NCI-H774 (cell line): ENCODE measurements around the gene NECTIN1.
A peak's percentile ranks its signal among the peaks of the same experiment; 100 is the strongest.

Experiments
- DNase-seq: peaks from one replicate; lab custom pipeline; 2025; lab: John Stamatoyannopoulos, UW

Gene NECTIN1

DNA sequence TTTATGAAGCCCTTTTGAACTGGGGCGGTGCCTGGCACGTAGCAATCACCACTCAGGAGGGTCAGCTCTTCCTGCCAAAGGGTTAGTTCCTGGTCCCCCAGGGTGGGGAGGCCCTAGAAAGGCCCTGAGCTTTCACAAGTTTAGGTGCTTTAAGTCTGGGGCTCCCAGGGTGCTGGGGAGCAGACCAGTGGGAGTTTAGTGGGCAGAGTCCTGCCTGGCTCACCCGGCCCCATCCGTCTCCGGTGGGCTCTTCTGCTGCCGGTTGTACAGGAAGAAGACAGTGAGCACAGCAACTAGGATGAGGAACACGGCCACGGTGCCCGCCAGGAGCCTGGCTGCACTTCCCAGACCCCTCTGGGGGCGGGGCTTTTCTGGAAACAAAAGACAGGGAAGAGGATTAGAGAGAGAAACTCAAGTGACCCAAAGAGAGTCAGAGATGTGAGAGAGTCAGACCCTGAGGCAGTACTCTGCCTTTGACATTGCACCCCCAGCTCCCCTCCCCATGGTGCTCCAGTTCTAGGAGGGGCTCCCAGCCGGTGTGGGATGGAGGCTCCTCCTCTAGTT lies 89.3 kb downstream of the NECTIN1 start:
- DNase-seq = no peak

DNA sequence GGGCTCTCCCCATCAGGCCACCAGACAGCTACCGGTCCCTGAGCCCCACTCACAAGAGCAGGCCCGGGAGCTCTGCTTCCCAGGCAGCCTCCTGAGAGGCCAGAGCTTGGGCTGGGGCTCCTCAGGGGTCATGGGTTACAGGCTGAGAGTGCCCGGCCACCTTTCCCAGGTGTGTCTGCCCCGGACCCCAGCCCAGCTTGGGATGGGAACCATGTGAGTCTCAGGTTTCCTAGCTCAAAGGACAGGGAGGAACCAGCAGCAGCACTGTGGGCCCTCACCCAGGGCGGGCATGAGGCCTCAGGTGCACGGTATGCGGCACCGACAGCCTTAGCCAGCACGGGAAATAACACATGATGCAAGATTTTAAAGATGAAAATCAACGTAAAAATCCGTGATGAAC lies 90.1 kb downstream of the NECTIN1 start:
- DNase-seq = no peak

DNA sequence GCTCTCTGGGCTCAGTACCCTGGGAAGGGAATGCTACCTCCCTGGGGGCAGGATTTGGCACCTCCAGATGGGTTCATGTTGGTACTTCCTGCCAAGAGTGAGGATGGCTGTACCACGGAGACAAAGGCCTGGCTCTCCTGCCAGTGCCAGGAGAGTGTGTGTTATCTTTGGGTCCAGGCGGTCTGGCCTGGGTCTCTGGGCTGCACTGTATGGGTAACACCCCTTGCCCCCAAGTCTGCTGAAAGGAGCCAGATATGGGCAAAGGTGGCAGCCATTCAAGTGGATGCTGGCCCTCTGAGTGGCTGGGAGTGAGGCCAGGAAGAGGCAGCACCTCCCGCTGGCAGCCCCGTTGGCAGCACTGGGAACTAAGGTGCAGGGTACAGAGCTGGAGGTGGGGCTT lies 91.5 kb downstream of the NECTIN1 start:
- DNase-seq = no peak

DNA sequence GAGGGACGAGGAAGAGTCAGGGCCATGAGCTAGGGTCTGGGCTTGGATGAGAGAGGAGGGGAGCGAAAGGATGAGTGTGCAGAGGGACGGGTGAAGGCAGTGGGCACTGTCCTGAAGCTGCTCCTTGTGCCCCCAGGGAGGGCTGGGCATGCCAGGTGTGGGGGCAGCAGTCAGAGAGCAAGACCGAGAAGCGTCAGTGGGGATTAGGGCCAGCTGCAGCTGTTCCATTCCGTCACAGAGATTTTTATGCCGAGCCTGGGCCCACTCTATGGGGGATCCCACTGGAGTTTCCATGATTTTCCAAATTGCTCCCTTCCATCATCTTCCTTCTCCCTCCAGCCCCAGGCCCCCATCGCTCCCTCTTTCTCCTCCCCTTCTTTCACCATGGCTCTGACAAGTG lies 93.2 kb downstream of the NECTIN1 start:
- no peak for DNase-seq

DNA sequence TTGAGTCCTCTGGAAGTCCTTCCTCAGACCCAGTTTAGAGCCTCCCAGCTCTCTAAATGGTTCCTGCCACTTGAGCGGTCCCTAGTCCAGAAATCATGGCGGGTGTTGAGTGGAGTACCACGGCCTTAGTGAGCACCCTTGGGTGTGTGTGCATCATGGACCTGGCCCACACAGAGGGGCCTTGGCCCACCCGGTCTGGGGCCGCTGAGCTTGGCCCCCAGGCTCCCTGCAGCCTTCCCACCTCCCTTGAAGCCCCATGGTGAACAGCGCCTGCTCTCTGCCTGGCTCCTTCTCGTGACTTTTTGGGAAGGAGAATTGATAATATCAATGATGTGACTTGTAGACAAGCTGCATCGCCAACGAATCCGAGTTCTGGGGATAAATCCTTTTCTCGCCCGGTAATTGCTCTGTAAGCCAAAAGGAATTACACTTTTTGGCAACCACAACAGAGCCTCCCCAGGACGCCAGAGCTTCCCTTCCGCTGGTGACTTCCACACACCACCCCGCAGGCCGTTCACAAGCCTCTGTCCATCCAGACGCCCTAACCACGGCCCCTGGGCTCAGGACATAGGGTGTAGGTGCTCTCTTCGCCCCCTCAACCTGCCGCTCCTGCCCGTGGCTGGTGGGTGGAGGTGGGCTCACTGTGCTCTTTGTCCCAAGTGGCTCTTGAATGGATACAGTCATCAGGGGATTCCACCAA lies 93.8 kb downstream of the NECTIN1 start:
- no peak for DNase-seq

DNA sequence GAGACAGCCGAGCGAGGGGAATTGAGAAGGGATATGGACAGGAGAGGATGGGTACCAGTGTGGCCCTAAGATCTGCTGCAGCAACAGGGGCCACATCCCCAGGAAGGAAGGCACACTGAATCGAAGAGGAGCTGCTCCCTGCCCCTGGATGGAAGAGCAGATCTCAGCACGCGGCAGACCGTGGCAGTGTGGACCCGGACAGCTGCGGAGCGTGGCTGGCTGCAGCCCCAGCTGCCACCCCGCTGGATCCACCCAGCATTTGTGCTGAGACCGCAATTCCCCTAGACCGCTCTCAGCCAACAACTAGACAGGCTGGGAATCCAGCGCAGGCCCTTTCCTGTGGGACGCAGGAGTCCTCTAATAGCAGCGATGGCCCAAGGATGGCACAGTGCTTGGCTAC lies 94.7 kb downstream of the NECTIN1 start:
- no peak for DNase-seq

DNA sequence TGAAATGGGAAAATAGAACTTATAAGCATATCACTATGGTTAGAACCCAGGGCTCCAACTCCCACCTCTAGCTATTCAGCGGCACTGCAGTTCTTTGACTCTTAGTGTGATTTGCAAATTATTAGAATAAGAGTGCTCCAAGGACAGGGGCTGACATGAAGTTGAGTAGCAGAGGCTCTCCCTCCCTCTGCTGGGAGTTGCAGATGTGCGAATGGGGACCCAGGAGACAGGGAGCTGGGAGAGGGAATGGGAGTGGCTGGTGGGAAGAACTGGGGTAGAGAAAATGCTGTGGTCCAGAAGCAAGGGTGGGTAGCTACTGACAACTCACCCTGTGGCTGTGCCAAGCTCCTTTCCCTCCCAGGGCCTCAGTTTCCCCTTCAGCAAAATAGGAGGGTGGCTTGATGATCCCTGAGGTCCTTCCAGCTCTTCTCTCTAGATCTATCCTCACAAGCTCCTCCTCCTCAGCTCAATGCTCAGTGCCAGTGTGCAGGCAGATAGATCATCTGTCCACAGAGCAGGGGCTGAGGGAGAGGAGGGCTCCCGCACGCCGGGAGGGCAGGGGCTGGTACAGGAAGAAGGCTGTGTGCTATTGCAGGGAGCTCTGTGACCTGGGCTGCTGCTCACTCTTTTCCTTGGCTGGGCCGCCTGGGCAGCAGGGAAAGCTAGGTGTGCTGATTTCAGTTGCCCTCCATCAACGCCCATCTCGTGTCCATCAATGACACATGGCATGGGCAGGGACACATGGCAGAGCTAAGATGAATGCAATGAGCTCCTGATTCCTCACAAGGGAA lies 99.0 kb downstream of the NECTIN1 start:
- no peak for DNase-seq

DNA sequence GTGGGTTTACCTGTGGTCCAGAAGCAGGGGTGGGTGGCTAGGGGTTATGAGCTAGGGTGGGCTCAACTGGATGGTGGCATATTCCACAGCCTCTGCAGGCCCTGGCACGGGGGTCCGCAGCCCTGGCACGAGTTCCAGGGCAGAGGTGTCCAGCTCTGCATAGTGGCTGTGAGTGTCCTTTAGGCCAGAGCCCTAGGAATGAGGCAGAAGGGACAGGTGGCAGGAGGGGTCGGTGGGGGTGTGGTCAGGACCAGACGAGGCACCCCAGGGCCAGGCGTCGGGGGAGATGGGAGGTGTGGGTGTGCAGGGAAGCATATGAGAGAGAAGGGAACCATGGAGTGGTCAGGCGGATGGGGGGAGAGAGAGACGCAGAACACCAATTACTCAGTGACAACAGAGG lies 99.9 kb downstream of the NECTIN1 start:
- no peak for DNase-seq

DNA sequence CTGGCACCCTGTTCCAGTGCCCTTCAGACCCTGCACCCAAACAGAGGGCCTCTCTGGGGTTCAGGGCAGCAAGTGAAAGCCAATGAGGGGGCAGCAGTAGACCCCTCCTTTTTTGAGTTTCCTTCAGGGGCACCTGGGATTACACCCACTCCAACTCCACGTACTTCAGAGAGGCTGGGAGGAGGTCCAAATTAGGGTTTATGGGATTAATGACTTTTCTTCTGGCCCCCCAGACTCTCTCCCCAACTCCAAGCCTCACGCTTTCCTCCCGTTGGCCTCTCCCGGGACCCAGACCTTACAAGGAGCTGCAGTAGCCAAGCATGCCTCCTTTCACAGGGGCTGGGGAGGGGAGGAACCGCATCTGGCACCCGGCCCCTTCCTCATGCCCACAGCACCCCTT lies 101.7 kb downstream of the NECTIN1 start:
- no peak for DNase-seq

DNA sequence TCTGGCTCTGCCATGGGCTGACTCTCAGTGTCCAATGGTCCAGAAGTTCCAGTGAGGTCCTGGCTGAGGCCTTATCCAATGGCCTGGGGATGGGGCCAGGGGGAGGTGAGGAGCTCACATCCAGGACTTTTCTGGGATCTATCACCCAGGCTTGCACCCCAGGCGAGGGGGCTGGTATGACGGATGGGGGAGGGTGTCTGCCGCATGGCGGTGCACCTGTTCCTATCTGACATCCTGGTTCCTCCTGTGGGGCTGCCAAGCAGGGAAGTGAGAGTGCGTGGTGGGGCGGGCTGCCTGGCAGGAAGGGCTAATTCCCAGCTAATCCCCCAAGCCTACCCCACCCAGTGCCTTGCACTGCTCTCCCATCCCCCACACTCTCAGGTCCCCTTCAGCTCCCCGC lies 102.1 kb downstream of the NECTIN1 start:
- DNase-seq = no peak

DNA sequence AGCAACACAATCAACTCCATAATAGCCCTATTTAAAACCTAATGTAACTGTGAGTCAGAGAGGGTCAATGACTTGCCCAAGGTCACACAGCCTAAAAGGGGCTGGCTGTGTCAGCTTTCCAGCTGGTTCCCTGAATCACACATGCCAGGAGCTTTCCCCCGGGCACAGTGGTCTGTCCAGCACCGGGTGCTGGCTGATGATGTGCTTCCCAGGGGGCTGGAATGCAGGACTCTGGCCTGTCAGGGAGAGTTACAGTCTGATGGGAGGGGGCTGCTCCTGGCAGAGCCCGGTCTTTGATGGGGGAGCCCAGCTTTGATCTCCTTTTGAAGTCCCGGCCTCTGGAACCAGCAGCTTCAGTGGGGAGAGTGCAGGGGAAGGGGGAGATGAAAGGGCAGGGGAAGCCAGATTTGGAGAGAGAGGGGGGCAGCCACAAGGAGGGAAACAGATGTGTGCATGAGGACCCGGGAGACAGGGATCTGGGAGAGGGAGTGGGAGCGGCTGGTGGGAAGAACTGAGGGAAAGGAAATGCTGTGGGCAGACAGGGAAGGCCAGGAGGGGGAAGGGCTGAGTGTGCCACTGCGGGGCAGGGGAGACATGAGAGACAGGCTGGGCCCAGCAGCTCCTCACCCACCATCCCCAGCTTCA lies 102.7 kb downstream of the NECTIN1 start:
- DNase-seq = no peak

DNA sequence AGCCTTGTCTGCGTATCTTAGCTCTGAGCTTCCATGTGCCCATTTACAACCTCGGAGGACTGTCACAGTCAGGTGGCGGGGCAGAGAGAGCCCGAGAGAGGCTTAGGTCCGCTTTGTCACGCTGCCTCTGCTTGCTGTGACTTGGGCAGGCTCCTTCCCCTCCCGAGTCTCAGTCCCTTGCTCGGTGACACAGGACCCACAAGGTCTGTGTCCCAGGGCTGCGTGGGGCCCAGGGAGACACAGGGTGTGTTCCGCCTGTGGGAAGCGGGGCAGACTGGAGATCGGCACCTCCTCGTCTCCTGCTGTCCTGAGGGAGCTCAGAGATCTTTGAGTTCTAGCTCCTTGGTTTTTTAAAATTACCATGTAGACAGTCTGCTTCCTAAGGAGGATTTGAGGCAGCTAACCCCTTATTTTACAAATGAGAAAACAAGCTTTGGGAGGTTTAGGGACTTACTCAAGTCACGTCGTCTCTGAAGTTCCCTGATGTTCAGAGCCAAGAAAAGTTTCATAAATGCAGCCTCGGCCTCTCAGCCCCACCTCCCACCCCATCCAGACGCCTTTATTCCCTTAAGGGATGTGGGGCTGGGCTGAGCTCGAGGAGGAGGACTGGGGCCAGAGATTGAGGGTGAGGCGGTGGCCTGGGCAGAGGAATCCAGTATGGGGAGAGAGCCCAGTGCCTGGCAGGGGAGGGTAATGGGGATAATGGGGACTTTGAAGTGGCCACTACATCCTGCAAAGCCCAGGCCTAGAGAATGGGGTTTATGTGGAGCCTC lies 103.6 kb downstream of the NECTIN1 start:
- DNase-seq = no peak

DNA sequence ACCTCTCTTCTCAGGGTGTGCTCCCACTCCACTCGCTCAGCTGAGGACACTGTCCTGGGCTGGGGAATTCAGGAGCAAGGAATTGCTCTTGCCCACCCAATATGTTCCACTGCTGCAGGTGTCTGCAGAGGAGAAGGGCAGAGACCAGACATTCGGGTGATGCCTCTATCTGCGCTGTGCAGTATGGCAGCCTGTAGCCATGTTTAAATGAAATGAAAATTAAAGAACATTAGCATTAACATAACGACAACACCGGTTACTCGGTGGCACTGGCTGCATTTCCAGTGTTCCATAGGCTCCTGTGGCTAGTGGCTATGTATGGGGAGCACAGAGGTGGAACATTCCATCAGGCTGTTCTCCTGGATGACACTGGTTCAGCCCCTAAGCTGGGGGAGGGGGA lies 104.4 kb downstream of the NECTIN1 start:
- DNase-seq = no peak

DNA sequence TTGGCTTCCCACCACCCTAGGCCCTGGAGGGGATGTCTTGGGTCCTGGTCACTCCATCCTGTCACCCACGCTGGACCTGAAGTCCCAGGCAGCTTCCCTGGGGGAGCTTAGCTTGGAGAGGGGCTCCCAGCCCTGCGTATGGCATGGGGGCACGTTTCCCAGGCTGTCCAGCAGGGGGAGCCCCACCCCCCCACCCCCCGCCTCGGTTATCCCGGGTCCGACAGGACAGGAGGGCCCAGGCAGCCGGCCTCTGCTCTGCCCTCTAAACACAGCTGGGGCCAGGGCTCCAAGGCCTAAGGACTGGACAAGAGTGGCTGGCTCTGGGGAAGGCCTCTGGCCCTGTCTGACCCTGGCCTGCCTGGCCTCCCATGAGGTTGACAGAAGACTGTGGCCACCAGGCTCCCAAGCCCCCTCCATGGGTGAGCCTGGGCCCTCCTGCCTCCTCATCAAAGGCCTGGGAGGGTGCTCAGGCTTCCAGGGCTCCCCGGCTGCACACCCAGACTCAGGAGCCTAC lies 104.8 kb downstream of the NECTIN1 start:
- DNase-seq = no peak

DNA sequence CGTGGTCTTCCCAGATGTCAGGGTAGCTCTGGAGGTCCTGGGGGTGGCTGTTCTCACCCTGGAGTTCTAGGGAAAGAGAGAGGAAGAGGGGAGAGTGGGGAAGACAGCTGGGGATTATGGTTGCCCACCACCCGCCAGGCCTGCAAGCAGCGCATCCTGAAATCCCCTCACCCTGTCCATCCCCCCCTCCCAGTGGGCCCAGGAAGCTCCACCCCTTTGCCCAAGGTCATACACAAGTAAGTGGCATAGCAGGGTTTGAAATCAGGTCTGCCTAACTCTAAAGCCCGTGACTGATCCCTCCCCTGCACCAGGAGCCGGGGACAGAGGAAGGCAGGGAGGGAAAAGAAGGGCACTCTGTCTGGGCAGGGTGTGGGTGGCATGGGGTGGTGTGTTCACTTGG lies 105.3 kb downstream of the NECTIN1 start:
- no peak for DNase-seq

DNA sequence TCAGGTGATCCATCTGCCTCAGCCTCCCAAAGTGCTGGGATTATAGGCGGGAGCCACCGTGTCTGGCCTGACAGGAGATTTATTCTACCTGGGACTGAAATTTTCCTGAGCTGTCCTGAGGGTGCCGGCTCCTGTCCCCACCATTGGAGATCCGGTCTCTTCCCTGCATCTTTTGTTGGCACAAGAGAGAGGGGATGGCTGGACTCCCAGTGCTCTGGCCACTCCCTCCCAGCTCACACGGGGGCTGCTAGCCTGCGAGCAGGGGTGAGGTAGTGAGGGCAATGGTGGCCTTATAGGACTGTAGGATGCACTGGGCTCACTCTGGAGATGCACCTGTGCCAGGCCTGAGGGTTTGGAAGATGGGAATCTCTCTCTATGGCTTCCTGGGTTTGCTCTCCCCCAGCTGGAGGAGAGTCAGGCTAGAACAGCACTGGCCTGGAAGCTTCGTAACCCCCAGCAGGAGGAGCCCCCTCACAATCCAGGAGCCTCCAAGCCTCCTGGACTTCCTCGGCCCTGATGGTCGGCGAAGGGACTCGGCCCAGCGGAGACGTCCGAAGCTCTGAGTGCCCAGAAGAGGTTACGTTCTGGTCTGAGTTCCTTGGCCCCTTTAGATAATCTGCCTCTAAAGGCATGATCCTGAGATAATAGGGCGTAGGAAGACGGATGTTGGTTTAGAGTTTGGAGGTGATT lies 106.4 kb downstream of the NECTIN1 start:
- DNase-seq = no peak

DNA sequence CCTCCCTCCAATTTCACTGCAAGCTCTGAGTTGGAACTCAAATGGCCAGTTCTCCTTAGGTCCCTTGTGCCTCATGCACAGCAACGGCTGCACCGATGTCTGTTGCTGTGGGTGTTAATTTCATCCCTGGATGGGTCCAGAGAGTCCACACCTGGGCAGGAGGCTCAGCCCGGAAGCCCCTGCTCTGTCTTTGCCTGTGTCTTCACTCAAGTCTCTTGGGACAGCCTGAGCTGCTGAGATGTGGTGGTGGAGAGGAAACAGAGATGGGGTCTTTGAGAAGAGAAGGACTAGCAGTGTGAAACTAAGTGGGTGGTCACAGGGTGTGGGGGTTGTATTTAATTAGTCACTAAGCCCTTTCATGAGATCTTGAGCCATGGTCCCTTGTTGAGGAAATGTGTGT lies 109.3 kb downstream of the NECTIN1 start:
- DNase-seq = no peak

DNA sequence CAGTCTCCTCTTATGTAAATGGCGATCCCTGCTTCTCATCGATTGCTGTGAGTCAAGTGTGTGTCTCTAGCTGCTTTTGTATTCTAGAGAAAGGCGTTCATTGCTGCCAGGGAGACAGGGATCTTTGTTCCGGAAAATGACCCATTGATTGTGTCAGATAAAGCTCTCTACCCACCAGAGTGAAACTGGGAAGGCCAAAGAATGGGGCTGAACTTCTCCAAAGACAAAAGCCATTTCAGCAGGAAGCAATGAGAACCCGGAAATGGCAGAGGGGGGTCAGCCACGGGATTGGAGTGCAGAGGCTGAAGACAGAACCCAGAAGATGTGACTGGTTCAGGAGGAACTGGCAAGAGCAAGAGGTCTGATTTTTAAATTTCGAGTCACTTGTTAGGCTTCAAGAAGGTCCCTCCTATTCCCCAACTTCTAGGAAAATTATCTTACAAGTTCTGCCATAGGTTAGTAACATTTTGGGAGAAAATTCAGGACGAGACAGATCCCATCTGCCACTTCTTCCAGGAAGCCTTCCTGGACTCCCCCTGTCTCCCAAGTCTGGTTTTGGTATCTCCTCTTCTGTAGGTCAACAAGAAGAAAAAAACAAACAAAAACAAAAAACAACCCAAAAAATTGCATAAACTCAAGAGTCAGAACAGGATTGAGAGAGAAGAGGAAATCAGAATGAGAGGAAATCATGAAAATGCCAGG lies 110.6 kb downstream of the NECTIN1 start:
- peak; percentile 7 for DNase-seq

DNA sequence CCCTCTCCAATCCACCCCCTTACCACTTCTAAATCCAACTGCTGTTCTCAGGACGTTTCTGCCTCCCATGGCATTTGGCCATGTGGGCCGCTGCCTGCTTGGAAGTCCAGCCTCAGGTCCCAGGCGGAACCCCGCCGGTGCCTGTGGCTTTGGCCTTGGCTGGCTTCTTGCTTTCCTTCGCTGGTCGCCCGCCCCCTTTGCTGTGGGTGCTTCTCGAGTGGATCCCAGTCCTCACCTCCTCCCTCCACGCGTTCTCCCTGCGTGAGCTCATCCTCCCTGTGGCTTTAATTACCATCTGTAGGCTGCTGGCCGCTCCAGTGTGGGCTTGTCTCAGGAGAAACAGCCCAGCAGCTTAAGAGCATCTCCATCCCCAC lies 111.7 kb downstream of the NECTIN1 start:
- no peak for DNase-seq

DNA sequence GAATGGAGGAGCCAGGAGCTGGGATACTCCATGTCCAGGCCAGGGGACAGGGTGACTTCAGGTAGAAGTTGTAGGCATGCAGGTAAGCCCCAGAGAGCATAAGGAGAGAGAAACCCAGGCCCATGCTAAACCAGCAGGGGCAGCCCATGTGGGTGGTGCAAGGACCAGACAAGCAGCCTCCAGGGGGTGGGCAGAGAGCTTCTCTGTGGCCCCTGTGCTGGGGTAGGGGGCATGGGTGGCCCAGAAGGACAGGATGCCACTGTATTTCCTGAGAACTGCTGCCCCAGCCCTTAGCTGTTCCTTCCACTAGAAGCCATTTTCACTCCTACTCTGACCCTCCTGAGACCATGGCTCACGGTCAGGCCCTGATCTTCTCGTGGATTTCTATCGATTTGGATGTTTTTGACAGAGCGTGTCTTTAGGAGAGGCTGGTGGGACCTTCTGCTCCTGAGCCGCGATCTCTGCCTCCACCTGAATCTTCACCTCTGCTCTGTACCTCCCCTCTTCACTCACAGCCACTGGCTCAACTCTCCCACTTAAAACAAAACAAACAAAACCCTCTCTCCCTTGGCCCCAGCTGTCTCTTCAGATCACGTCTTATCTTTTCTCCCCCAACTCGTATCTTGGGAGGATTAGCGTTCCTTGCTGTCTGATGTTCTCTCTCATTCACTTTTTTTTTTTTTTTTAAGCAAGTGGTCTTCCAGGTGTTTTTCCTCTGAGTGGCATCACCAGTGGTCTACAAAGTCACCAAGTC lies 112.2 kb downstream of the NECTIN1 start:
- DNase-seq = no peak
